HT1080 (cell line): ENCODE data around the gene GDA. TPM values are rescaled to one million over a fixed set of nuclear protein-coding genes. Genes with fewer than 3 reads are reported as not detected.
A peak's percentile ranks its signal among the peaks of the same experiment; 100 is the strongest.
"Not testable (repeated sequence)": the region's sequence is repeated elsewhere in the genome, so short reads cannot be mapped to it uniquely, and the experiment has no call there.

ENCODE experiments used
- DNase-seq: peaks from one replicate; pipeline ENCODE4 v3.0.0-alpha.2; 2015; ENCODE audit warnings: low read depth
- total RNA-seq: library from RNA; depleted of rRNA; stranded (reverse); fragments of >200 nt; shearing (Covaris generic); gene quantifications from 2 replicates; pipeline ENCODE4 v1.2.3, GENCODE V29; 2014

Gene GDA
- total RNA-seq, 1 experiment from 2014 or later: not detected

DNA sequence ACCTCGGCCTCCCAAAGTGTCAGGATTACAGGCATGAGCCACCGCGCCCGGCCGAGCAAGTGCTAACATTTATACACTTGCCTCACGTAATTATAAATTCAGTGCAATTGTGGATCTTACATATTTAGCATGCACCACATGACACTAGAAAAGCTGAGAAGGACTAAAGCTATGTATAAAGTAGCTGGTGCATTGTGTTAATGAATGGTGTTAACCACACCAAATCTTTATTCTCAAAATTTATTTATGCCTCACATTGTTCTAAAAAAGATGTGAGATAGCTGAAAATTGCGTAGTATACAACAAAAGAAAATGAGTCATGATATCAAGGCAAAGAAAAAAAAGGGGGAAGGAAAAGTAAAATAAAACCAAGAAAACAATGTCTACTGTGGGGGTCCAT lies 54.8 kb downstream of the GDA start:
- DNase-seq: no peak

DNA sequence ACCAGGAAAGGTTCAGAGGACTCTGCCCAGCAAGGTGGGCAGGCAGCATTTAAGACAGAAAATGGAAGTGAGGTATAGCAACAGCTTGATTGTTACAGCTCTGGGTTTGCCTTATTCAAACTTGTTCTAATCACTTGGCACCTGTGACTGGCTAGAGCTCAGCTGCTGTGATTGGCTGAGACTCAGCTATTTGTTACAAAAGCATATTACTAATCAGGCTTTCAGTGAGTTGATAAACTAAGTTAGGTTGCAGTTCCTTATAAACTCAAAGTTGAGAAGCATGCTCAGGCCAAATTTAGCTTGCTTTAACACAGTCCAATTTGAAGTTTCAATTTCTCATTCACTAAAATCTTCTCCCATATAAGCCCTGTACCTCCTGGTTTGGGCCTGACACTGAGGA lies 56.3 kb downstream of the GDA start:
- DNase-seq: no peak

DNA sequence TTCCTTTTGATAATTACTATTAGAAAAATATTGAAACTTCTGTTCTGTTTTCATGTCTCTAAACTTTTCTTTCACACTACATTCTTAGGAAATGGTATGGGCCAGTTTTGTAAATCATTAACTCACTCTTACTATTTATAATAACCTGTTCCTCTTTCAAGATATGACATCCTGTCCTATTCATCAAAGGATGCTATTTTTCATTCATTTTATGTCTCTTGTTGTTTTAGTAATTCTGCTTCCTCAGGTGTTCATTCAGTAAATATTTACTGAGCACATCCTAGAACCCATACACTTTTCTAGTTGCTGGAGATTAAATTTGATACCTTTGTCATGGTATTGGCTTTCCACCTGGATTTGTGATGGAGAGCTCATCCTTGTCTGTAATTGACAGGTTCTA lies 58.0 kb downstream of the GDA start:
- DNase-seq: no peak

DNA sequence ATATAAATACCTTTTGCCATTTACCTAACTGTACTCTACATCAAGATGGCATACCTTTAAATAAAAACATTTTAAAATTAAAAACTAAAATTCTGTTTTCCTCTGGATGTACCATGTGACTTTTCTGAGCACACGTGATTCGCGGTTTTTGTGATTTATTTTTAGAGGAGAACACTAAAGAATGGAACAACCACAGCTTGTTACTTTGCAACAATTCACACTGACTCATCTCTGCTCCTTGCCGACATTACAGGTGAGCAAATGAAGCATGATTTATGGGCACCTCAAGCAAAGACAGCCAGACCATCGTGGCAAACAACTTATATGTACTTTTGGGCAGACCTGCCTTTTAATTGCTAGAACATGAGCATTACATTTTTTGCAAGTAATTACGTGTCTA lies 61.3 kb downstream of the GDA start:
- DNase-seq: peak; percentile 5

DNA sequence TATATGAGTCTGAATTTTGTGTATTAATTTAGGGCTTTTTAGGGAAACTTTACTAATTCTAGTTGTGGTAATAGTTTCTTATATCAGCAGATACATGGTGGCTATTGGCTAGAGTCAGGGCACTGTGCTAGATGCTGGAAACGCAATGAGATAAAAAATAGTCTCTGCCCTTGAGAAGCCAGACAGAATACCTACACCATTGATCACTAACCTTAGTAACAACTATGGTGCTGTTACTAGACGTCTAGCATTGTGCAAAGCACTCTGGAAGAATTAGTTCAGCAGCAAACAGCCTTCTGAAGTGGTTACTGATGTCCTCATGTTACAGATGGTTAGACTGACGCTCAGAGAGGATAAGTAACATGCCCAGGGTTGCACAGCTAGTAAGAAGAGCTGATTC lies 61.8 kb downstream of the GDA start:
- no peak for DNase-seq

DNA sequence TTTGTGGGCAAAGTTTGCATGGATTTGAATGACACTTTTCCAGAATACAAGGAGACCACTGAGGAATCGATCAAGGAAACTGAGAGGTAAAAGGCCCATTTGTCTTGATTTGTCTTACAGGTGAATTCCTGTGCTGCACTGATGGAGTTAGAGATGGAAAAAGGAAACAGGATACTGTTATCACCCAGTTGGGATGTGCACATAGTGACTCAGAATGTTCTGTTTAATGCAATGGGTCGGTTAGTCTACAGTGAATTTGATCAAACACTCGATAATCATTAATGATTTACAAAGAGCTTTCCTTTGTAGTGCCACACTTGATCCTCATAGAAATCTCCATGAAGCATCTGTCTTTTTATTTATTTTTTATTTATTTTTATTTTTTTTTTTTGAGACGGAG lies 64.7 kb downstream of the GDA start:
- DNase-seq: no peak

DNA sequence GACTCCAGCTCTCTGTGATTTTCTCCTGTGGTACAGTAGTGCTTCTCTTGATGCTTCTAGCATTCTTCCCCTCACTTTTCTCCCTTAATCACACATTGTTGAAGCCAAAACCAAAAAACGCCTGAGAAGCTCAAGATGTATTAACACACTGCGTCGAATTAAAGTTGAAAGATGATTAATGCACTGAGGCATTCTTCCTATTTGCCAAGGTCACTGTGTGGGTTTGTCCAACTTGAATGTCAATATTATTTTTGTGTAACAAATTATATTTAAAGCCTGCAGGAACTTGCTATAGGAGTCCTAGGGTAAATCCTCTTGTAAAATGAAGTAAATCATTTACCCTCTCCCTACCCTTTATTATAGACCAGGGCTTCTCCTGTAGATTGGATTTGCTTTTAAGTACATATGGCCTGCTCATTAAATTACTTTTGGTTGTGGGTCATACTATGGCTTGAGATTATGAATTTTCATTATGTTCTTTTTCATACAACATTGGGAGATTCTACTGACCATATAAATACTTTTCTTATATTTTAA lies 68.1 kb downstream of the GDA start:
- DNase-seq: no peak

DNA sequence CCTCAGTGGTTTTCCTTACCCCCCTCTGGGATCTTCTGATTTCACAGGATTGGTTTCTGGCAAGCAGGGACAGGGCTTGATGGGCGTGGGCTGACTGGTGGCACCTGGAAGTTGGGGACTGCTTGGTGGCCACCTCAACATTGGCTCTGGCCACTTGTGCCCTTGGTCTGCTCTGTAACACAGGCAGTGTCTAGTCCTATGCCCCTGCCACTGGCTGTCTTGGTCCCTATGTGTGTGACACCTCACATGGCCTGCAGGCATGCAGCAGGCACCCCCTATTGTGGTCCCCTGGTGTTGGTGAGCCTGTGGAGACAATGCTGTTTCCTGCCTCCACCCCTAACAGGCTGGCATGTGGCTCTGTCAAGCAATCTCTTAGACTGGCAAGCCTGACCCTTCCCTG lies 71.3 kb downstream of the GDA start:
- no peak for DNase-seq

DNA sequence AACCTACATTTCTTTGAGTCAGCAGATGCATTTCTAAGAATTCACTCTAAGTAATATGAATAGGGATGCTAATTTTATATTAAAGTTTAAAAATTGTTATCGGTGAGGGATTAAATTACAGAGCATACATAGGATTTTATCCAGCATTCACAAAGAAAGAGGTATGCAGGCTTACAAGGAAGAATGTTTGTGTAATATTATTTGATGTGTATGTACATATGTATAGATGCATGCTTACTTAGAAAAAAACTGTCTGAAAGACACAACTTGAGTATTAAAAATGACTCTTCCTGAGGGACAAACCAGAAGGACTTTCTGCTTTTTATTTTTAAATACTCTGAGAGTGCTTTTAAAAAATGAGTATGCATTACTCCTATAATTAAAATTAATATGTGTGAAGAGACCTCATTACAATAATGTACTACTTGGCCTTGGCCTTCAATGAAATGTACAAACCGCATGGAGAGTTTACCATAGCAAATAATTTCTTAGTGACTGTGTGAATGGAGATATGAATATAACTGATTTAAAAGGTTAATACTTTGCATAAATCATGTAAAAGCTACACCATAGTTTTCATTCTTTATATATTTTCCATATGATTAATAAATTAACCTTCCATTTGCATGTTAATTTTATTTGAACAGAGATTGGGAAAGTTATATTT lies 77.0 kb downstream of the GDA start:
- DNase-seq: no peak

DNA sequence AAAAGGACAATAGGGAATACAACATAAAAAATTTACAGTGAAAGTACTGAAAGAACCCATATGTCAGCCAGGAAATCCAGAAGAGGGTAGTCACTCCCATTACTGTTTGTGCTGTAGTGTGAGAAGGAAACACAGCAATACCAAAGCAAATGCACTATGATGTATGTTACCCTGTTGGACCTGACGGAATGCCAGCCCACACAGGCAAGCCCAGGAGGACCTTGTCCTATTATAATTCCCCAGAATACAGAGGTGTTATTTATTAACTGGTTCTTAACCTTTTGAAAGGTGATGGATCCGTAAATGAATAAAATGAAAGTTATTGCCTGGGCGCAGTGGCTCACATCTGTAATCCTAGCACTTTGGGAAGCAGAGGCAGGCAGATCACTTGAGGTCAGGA lies 79.0 kb downstream of the GDA start:
- DNase-seq: no peak

DNA sequence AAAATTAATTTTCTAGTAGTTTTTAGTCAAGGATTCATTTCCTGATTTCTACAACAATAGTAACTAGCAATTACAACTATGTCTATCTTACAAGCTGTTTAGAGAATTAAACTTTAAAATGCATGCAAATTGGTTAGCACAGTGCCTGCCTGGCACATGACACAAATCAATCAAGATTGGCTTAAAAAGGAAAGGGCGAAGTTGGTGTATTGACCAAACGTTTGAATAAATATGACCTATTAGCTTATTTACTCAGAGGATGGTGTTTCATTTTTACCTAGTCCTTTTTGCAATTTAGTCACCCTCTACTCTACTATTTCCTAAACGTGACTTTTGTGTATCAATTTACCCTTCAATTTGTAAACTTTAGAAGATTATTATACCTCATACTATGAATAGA lies 83.5 kb downstream of the GDA start:
- no peak for DNase-seq

DNA sequence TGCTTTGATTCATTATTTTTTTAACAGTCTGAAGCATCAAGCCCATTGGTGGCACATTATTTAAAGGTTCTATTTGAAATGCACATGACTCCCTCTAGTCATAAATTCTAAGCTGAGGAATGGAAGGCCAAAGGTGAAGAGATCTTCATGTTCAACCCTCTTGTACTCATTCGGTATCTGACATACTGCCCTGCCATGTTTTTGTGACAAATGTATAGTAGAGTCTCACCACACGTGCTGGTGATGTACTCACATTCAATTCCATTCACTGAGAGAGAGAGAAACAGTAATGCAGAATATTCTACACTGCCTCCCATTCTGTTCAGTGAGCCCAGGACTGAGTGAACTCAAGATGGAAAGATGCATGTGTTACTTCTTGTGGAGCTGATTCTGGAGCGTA lies 98.3 kb downstream of the GDA start:
- no peak for DNase-seq

DNA sequence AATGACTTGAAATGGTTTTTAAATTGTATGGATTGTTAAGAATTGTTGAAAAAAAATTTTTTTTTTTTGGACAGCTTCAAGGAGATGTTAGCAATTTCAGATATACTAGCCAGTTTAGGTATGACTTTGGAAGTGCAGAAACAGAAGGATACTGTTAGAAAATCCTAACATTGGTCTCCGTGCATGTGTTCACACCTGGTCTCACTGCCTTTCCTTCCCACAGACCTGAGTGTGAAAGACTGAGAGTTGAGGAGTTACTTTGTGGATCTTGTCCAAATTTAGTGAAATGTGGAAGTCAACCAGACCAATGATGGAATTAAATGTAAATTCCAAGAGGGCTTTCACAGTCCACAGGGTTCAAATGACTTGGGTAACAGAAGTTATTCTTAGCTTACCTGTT lies 102.3 kb downstream of the GDA start:
- DNase-seq: no peak

DNA sequence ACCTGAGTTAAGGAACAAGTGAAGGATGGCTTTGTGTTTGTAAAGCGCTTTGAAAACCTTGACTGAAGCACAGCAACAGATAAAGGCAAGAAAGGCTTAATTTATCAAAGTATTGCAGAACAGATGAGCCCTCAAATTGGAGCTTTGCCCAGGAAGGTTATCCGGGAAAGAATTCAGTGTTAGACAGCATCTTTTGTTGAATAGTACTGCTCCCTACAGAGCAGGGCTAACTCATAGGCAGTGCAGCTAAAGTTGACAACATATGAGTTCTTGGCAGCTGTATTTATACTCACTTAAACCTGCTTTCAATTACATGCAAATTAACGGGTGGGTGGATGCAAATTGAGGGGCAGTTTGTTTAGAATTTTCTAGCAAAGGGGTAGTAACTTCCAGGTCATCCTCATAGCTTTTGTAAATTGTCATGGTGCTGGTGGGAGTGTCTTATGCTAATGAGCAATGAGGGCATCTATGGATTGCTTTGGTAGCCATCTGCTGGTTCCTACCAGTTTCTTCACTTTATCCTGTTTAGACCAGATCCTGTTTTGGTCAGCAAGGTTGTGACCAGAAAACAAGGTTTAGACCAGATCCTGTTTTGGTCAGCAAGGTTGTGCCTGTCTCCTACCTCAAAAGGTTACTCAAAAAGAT lies 105.8 kb downstream of the GDA start:
- no peak for DNase-seq

DNA sequence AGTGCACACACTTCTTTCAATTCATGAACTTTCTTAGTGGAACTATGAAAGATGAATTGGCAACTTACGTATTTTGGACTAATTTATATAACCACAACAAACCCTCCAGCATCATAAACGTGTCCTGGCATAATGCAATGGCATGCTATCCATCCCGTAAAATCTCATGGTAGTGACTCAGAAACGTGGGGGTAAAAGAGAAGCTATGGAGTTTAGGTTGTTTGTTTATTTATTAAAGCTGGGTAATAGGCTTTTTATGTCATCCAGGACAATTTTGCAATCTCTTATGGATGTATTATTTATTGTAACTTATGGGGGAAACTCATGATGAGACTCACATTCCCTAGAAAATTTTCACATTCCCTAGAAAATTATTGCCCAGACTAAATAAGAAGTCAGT lies 106.3 kb downstream of the GDA start:
- DNase-seq: no peak

DNA sequence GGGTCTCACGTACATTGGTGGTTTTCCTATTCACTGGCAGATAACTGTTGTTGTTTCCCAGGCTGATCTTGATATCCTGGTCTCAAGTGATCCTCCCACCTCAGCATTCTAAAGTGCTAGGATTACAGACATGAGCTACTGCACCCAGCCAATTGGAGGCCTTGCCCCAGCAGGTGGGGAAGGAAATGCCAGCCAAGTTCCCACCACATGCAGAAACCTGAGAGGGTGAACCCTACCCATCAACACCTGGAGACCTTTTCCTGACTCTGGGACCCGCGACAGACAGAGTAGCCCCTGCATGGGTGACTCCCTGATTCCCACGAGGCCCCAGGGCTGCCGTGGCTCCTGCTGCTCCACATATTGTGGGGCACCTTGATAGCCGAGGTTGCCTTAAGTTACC lies 107.7 kb downstream of the GDA start:
- no peak for DNase-seq

DNA sequence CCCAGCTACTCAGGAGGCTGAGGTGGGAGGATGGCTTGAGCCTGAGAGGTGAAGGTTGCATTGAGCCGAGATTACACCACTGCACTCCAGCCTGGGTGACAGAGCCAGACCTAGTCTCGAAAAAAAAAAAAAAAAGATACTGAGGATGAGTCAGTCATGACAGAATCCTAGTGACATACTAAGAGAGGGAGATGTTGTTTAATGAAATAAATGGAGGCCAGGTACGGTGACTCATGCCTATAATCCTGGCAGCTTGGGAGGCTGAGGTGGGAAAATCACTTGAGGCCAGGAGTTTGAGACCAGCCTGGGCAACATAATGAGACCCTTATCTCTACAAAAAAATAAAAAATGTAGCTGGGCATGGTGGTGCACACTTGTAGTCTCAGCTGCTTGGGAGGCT lies 108.6 kb downstream of the GDA start:
- DNase-seq: peak; percentile 68

DNA sequence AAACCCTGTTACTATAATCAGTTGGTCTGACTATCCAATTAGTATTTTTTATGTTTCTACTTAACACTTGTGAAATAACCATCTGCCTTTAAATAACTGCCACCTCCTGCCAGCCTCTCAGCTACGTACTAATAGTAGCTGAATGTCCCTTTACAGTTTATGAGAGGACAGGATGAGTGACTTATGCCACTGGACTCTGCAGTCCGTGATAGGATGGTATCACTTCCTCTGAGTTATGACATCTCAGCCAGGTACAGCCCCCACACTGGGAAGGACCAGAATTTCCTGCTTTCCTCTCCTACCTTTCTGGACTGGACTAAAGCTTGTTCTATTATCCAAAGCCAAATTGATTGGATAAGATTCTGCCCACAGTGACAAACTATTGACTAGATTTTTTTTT lies 112.8 kb downstream of the GDA start:
- DNase-seq: no peak

DNA sequence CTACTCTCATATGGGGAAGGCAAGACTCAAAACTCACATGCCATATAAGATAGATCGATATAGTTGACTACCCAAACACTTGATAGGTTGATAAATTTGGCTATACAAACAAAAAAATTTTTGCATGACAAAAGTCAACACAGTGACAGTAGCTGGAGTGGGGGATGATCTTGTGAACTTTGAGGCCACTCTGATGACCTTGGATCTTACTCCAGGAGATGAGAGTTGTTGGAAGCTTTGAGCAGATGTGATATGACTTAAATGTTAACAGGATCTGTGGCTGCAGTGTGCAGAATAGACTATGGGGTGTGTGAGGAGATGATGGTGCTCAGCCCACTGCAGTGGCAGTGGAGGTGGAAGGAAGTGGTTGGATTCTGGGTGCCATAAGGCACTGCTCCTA lies 114.3 kb downstream of the GDA start:
- DNase-seq: no peak

DNA sequence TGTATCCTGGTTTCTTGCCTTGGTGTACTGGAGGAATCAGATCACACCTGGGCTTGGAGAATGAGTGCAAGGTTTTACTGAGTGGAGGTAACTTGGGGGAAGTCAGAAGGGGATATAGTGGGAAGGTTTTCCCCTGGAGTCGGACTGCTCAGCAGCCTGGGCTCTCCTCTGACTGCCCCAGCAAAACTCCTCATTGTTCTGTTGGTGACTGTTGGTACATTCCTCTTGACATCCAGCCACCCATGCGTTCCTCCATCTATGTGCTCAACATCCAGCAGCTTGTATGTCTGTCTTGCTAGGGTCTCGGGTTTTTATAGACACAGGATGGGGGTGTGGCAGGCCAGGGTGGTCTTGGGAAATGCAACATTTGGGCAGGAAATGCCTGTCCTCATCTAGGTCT lies 119.7 kb downstream of the GDA start:
- DNase-seq: no peak

DNA sequence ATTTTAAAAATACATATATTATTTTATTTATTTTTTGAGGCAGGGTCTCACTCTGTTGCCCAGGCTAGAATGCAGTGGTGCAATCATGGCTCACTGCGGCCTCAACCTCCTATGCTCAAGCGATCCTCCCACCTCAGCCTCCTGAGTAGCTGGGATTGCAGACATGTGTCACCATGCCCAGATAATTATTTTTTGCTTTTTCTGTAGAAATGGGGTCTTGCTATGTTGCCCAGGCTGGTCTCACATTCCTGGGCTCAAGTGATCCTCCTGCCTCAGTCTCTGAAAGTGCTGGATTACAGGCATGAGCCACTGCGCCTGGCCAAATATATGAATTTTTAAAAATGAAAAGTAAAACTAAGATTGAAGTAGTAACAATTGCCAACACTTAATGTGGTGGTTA lies 121.1 kb downstream of the GDA start:
- DNase-seq: not testable (repeated sequence)

DNA sequence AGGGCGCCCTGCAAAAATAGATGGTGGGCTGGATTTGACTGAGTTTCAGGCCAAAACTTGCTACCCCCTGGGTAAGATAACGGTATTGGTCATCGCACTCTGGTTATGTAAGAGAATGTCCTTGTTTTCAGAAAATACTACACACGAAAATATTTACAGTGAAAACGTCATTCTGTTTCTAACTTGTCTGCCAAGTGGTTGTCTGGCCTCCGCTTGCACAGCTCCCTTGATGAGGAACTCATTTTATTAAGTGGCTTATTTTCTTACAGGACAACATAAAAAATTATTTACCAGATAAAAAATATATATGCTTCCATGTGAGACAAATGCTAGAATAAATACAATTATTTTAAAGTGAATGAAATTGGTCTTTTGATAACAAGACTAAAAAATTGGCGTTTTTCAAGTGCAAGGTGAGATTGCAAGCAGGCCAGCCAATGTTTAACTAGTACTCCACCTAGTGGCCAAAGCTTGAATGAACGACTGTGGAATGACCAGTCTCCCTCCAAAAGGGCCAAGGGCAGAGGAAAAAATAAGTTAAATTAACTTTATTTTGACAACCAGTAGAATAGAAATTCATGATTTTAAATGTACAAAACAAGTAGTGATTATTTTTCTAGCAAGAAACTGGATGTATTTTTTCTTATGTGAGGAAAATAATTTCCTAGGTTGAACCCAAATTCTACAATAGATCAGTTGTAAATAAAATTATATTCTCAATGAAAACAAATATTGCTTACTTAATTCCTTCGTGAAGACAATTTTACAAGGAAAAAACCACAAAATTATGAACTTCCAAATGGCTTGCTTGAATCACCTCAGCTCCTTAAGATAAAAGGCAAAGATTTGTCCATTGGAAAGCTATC lies 122.6 kb downstream of the GDA start:
- peak; percentile 46 for DNase-seq
